Activated T-cell treated with anti-CD3 and anti-CD28 coated beads, Interleukin-2, amount 50 U/mL, for 72 hours (primary cell): ENCODE results near the gene PCIF1. TPM values are rescaled to one million over a fixed set of nuclear protein-coding genes. Genes with fewer than 3 reads are reported as not detected.
"Not testable (repeated sequence)": the region's sequence is repeated elsewhere in the genome, so short reads cannot be mapped to it uniquely, and the experiment has no call there.

Experiments used
- ATAC-seq, 2 donors: fragments of 150-1000 bp; cut with Tn5 transposase; replicated peaks in 1 of 2; 2 replicates each; pipeline ENCODE4 v1.10.0; 2021; ENCODE audit warnings: moderate library complexity in 2 of 2, mild to moderate bottlenecking in 1 of 2
- DNase-seq, 2 donors: peaks; one replicate each; pipeline ENCODE4 v3.0.0; 2021 to 2022; ENCODE audit warnings: mixed read lengths in 1 of 2
- H3K27ac Mint-ChIP-seq: one replicate; pipeline ENCODE4 v1.8.0; 2022; ENCODE audit warnings: mild to moderate bottlenecking, moderate library complexity, mixed read lengths
- H3K27me3 Mint-ChIP-seq: one replicate; pipeline ENCODE4 v1.8.0; 2022; ENCODE audit warnings: low read depth, mixed read lengths
- H3K36me3 Mint-ChIP-seq, 2 donors: one replicate each; pipeline ENCODE4 v1.8.0; 2022; ENCODE audit warnings: mixed read lengths in 2 of 2, mild to moderate bottlenecking in 1 of 2; ENCODE audit not compliant: insufficient read depth in 2 of 2
- H3K4me1 Mint-ChIP-seq: one replicate; pipeline ENCODE4 v1.8.0; 2022; ENCODE audit warnings: low read depth, mixed read lengths
- H3K4me3 Mint-ChIP-seq, 2 donors: one replicate each; pipeline ENCODE4 v1.8.0; 2022; ENCODE audit warnings: mild to moderate bottlenecking in 2 of 2, mixed read lengths in 2 of 2, moderate library complexity in 2 of 2
- H3K9me3 Mint-ChIP-seq, 2 donors: one replicate each; pipeline ENCODE4 v1.8.0; 2022; ENCODE audit warnings: mixed read lengths in 2 of 2
- total RNA-seq, 2 donors: library from RNA; stranded (reverse); gene quantifications; one replicate each; pipeline ENCODE4 v1.2.3, GENCODE V29; 2022

The PCIF1 gene
- total RNA-seq, 2 donors from 2014 or later: 38.7 to 42.0 TPM

DNA sequence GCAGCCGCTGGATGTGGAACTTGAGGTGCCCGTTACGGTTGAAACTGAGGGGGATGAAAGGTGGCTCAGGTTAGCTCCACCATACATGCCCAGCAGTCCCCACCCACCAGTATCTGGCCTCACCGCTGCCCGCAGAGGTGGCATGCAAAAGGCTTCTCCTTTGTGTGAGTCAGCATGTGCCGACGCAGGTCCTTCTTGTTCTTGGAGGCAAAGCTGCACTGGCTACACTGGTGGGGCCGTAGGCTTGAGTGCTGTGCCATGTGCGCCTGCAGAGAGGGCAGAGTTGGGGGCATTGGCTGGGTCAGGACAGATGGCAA, 15.8 kb downstream of the PCIF1 start:
- H3K9me3 Mint-ChIP-seq: no peaks in the 10 kb centered on the region
- no peak overlapping the region for H3K27ac Mint-ChIP-seq
- H3K4me1 Mint-ChIP-seq: peaks cover 4% of the 10 kb centered on the region
- DNase-seq (no peak), ATAC-seq (no peak)
- no peaks in the 10 kb centered on the region for H3K27me3 Mint-ChIP-seq
- peaks cover 3 to 7% of the 10 kb centered on the region in 2 donors for H3K36me3 Mint-ChIP-seq
- no peak overlapping the region for H3K4me3 Mint-ChIP-seq

DNA sequence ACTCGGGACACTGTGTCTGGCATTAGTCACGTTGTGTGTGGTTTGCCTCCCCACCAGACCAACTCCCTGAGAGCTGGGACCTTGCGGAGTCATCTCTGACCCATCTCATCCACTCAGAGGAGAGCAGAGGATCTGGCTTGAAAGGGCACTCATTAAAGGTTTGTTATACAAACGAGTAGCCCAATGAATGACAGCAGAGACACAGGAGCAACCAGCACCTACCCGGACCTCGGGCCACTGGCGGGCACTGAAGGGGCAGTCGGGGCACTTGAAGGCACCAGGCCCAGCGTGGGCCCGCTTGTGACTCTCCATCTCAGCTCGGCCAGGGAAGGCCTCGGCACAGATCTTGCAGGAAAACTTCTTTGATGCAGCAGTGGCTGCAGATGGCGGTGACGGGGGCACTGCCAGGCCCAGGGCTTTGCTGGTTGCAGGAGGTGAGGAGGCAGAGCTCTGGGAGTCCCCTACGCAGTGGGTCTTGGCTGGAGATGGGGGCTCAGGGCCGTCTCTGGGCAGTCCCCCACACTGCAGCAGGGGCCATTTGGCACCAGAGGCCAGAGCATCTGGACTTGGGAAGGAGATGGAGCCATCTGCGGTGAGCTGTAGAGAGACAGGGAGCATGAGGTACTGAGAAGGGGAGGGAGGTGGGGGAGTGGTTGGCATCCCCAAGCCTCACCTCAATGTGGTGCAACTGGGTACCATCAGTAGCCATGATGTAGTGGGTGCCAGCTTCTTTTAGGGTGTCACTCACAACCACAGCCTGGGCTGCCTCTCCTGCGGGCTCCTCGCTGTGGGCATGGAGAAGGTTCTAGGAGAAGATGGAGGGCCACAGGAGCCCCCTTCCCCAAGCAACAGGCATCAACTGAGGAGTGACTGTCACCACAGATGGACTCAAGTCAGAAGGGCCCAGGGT, 17.7 kb downstream of the PCIF1 start:
- DNase-seq (no peak), ATAC-seq (no peak)
- peaks cover 1 to 8% of the 10 kb centered on the region in 2 donors for H3K36me3 Mint-ChIP-seq
- peak overlapping the region; percentile 64 for H3K27ac Mint-ChIP-seq
- no peaks in the 10 kb centered on the region for H3K4me1 Mint-ChIP-seq
- no peaks in the 10 kb centered on the region for H3K27me3 Mint-ChIP-seq
- H3K4me3 Mint-ChIP-seq: no peak overlapping the region
- H3K9me3 Mint-ChIP-seq: no peaks in the 10 kb centered on the region

DNA sequence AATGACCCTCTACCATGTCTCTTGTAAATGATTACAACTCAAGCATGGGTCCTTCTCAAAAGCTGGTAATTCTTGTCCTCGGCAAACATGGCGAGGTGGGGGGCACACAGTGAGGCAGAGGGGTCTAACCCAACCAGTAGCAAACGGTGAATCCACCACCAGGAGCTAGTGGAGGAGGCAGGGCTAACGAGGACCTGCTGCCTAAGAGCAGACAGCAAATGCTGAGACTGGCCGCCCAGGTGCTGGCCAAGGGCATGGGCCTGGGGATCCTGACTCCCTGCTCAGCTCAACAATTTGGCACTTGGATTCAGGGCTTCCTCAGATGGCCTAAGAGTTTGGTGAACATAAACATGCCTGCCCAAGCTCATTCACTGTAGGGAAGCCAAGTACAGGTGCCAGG, 18.4 kb downstream of the PCIF1 start:
- H3K27ac Mint-ChIP-seq: no peak overlapping the region
- no peak overlapping the region for H3K4me3 Mint-ChIP-seq
- peaks cover 1 to 8% of the 10 kb centered on the region in 2 donors for H3K36me3 Mint-ChIP-seq
- no peaks in the 10 kb centered on the region for H3K27me3 Mint-ChIP-seq
- H3K4me1 Mint-ChIP-seq: no peaks in the 10 kb centered on the region
- H3K9me3 Mint-ChIP-seq: no peaks in the 10 kb centered on the region
- DNase-seq (no peak), ATAC-seq (no peak)

DNA sequence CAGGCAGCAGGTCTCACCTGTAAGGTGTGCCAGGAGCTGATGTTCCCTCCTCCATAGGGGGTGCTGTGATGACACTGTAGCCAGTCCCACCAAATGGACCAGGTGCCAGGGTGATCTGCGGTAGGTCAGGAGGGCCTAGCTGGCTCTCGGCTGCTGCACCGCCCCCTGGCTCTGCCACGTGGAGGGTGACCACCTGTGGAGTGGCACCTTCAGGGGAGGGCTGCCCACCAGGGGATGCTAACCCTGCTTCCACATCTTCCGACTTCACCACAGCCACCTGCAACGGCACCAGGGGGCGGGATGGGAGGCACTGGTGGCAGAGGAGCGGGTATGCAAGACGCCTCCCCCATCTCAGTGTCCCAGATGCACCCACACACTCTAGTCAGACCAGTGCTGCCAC, 19.2 kb downstream of the PCIF1 start:
- H3K36me3 Mint-ChIP-seq: peaks cover 5 to 14% of the 10 kb centered on the region in 2 donors
- H3K27me3 Mint-ChIP-seq: no peaks in the 10 kb centered on the region
- DNase-seq (no peak), ATAC-seq (no peak)
- peak overlapping the region; percentile 27 for H3K27ac Mint-ChIP-seq
- no peaks in the 10 kb centered on the region for H3K4me1 Mint-ChIP-seq
- no peaks in the 10 kb centered on the region for H3K9me3 Mint-ChIP-seq
- H3K4me3 Mint-ChIP-seq: no peak overlapping the region

DNA sequence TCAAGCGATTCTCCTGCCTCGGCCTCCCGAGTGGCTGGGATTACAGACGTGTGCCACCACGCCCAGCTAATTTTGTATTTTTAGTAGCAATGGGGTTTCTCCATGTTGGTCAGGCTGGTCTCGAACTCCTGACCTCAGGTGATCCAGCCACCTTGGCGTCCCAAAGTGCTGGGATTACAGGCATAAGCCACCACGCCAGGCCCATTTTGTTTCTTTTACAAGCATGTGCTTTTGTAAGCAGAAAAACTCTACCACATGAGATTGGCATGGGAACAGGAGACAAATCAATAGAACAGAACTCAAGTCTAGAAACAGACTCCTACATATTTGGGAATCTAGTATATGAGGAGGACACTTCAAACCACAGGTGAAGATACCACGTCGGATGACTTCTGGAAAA, 21.8 kb downstream of the PCIF1 start:
- not testable (repeated sequence) for H3K9me3 Mint-ChIP-seq, ATAC-seq, H3K4me3 Mint-ChIP-seq, H3K27ac Mint-ChIP-seq, H3K4me1 Mint-ChIP-seq, H3K27me3 Mint-ChIP-seq, DNase-seq
- peaks cover 6 to 17% of the 10 kb centered on the region in 2 donors for H3K36me3 Mint-ChIP-seq

DNA sequence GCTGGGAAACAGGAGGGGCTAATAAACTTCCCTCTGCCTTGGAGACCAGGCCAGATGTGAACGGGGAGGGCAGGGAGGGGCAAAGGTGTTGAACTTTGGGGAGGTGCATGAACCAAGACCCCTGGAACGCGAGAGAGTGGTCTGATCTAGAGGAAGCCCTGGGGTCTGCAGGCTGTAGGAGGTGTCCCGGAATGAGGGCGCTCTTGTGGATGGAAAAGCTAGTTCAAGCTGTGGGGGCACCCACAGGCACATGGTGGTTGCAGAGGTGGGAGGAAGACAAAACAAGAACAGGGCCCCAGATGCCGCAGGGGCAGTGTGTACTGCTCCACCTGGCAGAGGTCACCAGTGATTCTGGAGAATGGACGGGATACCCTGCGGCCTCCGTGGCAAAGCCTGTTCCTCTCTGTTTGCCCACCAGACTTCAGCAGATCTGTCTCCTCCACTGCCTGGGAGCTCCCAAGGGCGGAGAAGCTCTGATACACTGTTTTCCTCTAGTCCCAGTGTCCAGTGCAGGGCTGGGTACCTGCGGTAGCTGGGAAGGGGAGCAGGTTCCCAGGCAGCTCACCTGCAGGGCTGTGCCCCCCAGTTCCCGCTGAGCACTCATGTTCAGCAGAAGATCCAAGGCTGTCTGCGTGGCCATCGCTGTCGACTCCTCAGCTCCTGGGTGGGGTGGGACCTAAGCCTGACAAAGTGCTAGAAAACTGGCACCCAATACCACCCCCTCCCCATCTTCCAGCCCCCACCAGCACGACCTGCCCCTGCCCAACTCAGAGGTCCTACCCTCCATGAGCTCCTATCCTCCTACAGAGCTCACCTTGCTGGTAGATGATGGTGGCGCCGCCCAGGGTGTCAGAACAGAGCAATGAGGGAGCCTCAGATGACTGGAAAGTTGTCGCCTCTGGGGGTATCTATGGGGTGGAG, 22.8 kb downstream of the PCIF1 start:
- Mint-ChIP-seq H3K36me3 (peaks cover 6 to 17% of the 10 kb centered on the region in 2 donors), H3K4me1 (no peaks in the 10 kb centered on the region), H3K27me3 (no peaks in the 10 kb centered on the region), H3K27ac (no peak overlapping the region), H3K9me3 (no peaks in the 10 kb centered on the region), H3K4me3 (no peak overlapping the region)
- DNase-seq (no peak), ATAC-seq (peak; percentile 18)

DNA sequence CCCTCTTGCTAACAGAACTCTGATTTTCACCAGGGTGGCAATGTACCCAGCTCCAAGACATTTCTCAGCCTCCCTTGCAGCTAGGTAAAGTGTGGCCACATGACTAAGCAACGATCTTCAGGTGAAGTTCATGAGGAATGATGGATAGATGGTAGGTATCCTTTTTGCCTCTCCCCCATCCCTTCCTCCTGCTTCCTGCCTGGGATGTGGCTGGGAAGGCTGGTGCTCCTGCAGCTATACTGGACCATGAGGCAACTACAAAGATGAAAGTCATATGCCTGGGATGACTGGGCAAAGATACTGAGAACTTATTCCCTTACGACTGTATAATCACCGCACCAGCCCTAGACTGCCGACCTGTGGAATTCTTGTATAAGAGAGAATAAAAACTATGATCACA, 24.1 kb downstream of the PCIF1 start:
- H3K4me3 Mint-ChIP-seq: no peak overlapping the region
- ATAC-seq: no peak
- H3K36me3 Mint-ChIP-seq: peaks cover 8 to 19% of the 10 kb centered on the region in 2 donors
- H3K27ac Mint-ChIP-seq: no peak overlapping the region
- H3K27me3 Mint-ChIP-seq: no peaks in the 10 kb centered on the region
- no peak for DNase-seq
- H3K9me3 Mint-ChIP-seq: no peaks in the 10 kb centered on the region
- H3K4me1 Mint-ChIP-seq: no peaks in the 10 kb centered on the region

DNA sequence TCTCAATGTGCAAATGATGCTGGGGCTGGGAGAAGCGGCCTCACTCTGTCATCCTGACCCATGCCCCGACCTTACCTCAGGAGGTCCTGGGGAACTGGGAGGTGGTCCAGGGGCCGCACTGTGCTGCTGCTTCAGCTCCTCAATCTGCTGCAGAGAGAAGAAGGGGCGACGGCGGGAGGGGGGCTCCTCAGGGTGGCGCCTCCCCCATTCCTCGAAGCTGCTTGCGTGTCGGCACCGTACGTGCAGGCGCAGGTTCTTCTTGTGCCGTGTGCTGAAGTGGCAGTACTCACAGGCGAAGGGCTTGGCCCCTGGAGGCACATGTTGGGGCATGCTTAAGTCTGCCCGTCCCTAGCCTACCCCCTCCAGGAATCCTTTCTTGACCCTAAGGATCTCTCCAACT, 24.6 kb downstream of the PCIF1 start:
- no peak overlapping the region for H3K4me3 Mint-ChIP-seq
- H3K4me1 Mint-ChIP-seq: no peaks in the 10 kb centered on the region
- no peak for ATAC-seq
- H3K27me3 Mint-ChIP-seq: no peaks in the 10 kb centered on the region
- DNase-seq: no peak
- H3K9me3 Mint-ChIP-seq: no peaks in the 10 kb centered on the region
- H3K27ac Mint-ChIP-seq: no peak overlapping the region
- H3K36me3 Mint-ChIP-seq: peaks cover 8 to 19% of the 10 kb centered on the region in 2 donors

DNA sequence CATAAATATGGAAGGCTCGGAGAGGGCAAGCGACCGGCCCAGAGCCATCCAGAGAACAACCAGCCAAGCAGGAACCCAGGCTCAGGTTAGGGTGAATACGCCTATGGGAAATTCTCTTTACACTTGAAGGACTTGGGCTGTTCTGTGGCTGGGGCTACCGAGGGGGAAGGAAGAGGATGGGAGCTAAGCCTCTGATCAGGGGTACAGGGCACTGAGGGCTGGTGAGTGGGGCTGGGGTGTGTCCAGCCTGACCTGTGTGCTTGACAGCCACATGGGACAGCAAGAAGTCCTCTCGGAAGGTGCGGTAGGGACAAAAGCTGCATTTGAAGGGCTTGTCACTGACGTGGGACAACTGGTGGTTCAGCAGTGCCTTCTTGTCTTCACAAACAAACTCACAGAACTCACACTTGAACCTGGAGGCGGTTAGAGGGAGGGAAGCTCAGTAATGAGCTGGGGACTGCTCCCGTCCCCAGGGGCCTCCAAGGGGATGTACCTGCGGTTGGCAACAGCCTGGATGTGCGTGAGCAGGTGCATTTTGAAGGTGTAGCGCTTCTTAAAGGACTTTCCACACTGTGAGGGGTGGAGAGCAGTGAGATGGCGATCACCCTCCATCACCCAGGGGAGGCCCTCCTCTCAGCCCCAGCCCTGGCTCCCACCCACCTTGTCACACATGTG, 25.6 kb downstream of the PCIF1 start:
- ATAC-seq (no peak), DNase-seq (no peak)
- Mint-ChIP-seq H3K4me3 (no peak overlapping the region), H3K9me3 (no peaks in the 10 kb centered on the region), H3K36me3 (peaks cover 9 to 24% of the 10 kb centered on the region in 2 donors), H3K4me1 (no peaks in the 10 kb centered on the region), H3K27me3 (no peaks in the 10 kb centered on the region), H3K27ac (no peak overlapping the region)

DNA sequence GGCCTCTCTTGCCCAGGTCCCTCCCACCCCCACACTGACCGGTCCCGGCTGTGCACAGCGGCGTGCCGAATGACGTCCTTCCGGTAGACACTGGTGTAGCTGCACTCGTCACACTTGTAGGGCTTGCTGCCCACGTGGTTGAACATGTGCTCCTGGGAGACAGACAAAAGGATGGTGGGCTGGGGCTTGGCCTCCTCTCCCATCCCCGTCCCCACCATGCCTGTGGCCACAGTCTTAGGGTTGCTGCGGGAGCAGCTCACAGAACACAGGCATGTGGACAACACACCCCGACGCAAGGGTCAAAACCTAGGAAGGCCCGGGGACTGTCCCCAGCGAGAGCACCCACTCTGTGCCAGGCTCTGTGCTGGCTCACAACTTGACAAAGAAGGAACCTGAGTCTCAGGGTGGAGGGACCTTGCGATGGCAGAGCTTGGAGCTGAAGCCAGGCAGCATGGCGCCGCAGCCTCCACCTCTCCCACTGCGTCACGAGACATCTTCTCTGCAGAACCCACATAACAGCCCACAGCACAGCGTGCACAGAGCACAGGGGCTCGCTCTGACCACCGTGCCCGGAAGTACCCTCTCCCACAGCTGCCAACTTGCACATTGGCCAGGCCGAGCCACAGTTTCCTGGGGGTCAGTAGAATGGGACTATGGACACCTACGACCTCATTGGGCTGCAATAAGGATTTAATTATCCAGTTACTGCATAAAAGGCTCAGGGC, 27.7 kb downstream of the PCIF1 start:
- ATAC-seq (no peak), DNase-seq (no peak)
- no peak overlapping the region for H3K4me3 Mint-ChIP-seq
- H3K36me3 Mint-ChIP-seq: peaks cover 8 to 29% of the 10 kb centered on the region in 2 donors
- no peaks in the 10 kb centered on the region for H3K9me3 Mint-ChIP-seq
- H3K4me1 Mint-ChIP-seq: no peaks in the 10 kb centered on the region
- no peaks in the 10 kb centered on the region for H3K27me3 Mint-ChIP-seq
- no peak overlapping the region for H3K27ac Mint-ChIP-seq

DNA sequence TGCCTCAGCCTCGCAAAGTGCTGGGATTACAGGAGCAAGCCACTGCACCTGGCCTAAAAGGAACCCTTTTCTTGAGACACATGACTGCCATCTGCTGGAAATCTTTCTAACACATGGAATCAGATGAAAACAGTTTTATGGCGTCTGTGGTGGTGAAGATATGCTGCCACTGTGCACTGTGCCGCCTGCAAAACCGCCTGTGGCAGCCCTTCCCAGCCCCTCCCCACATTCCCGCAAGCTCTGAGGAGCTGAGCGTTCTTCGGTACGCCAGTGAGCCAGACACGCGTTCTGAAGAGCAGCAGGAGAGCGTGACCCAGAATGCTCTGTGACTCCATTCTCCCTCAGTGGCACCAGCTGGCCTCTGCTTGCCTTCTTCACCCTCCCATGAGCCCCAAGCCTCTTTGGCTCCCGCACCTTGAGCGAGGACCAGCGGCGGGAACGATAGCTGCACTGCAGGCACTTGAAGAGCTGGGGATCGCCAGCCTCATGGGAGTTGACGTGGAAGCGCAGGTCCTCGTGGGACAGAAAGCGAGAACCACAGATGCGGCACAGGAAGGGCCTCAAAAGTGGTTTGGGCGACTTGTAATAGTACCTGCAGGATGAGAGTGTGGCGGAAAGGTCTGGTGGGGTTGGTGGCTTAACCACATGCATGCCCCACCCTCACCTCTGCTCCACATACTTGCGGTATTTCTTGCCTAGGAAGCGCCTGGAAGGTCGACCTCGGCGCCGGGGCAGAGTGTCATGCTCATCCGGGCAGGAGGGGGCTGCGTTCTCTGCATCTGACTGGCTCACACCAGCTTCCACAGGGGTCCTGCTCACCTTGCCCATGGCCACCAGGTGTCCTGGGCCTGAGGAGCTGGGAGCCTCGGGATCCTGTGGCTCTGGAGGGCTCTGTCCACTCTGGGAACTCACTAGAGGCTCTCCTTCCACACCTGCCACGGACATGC, 28.8 kb downstream of the PCIF1 start:
- ATAC-seq (no peak), DNase-seq (no peak)
- Mint-ChIP-seq H3K36me3 (peaks cover 8 to 27% of the 10 kb centered on the region in 2 donors), H3K4me1 (no peaks in the 10 kb centered on the region), H3K4me3 (no peak overlapping the region), H3K9me3 (no peaks in the 10 kb centered on the region), H3K27me3 (no peaks in the 10 kb centered on the region), H3K27ac (no peak overlapping the region)

DNA sequence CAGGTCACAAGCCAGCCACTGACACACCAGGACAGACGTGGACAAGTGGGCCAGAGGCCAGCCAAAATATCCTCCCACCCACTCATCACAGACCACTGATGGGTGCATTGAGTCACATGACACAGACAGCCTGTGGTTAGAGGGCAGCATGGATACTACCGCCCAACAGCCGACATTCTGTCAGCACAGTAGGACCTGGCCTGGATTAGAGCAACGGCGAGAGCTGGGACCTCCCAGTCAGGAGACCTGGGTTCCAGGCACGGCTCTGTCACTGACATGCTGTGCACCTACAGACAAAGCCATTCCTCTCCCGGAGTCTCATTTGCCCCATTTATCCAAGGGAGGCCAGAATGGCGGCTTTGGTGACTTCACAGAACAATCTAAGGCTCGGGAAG, 29.5 kb downstream of the PCIF1 start:
- H3K27ac Mint-ChIP-seq: no peak overlapping the region
- H3K36me3 Mint-ChIP-seq: peaks cover 4 to 23% of the 10 kb centered on the region in 2 donors
- no peak overlapping the region for H3K4me3 Mint-ChIP-seq

More for the DNA sequence above, 29.5 kb downstream of the PCIF1 start:
- DNase-seq (no peak), ATAC-seq (no peak)
- Mint-ChIP-seq H3K9me3 (no peaks in the 10 kb centered on the region), H3K27me3 (no peaks in the 10 kb centered on the region), H3K4me1 (no peaks in the 10 kb centered on the region)
